ENCODE data around the gene MEIKIN.
"Not testable (repeated sequence)": the region's sequence is repeated elsewhere in the genome, so short reads cannot be mapped to it uniquely, and the experiment has no call there.

Gene MEIKIN

DNA sequence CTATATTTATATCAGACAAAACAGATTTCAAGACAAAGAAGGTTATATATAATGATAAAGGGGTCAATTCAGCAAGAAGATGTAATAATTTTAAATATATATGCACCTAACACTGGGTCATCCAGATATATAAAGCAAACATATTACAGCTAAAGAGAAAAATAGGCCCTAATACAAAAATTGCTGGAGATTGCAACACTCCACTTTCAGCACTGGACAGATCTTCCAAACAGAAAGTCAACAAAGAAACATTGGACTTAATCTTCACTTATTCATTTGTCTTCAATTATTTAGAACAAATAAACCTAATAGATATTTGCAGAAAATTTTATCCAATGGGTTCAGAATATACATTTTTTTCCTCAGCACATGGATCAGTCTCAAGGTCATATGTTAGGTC, 45.8 kb downstream of the MEIKIN start:
- no peak for DNase-seq

GRCh38 chr5:131883984-131884383, 61.5 kb downstream of the MEIKIN start:
- DNase-seq = no peak

GRCh38 chr5:131879705-131880104, 65.8 kb downstream of the MEIKIN start:
- no peak for DNase-seq

DNA sequence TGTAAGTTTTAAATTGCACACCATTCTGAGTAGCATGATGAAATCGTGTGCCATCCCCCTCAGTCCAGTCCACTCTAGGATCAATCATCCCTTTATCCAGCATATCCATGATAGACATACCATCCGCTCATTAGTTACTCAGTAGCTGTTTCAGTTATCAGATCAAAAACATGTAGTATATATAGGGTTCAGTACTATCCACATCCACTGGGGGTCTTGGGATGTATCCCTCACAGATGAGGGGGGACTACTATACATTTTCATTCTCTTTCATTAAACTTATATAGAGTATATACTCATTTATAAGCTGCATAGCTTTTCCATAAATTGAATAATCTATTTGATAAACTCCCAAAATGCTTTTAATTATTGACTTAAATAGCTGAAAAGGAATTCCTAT, 67.6 kb downstream of the MEIKIN start:
- no peak for DNase-seq

- not testable (repeated sequence) for DNase-seq
Observed at GRCh38 chr5:131871251-131871650, 74.2 kb downstream of the MEIKIN start.

- DNase-seq = no peak
Observed at GRCh38 chr5:131867524-131867923, 77.9 kb downstream of the MEIKIN start.

- DNase-seq = no peak
Observed at GRCh38 chr5:131863700-131864099, 81.8 kb downstream of the MEIKIN start.

DNA sequence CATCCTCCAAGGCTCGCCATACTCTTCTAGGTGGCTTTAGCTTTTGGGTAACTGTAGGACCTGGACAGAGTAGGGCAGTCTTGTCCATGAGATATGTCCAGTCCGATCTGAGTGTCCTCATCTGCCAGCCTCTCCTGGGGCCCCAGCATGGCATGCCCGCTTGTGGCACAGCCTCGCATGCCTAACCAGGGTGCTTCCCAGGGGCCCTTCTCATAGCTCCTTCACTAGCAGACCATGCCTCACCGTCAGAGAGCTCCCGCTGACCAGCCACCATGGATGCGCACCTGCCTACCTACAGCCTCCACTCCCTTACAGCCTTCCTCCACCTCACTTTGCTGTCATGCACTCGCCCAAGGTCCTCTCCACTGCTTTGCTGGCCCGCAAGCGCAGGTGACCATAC, 88.1 kb downstream of the MEIKIN start:
- DNase-seq = no peak

- DNase-seq = no peak
Observed at GRCh38 chr5:131855452-131855851, 90.0 kb downstream of the MEIKIN start.

- no peak for DNase-seq
Observed at GRCh38 chr5:131854134-131854533, 91.3 kb downstream of the MEIKIN start.

DNA sequence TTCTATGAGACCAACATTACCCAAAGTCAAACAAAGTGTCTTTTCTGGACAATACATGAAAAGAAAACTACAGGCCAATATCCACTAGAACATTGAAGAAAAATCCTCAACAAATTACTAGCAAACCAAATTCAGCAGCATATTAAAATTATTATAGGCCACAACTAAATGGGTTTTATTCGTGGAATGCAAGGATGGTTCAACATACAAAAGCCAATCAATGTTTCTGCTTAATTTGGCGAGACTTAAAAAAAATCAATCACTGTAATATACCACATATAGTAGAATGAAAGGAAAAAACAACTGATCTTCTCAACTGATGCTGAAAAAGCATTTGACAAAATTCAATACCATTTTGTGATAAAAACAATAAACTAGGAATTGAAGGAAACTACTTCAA, 96.8 kb downstream of the MEIKIN start:
- DNase-seq = no peak

- no peak for DNase-seq
Observed at GRCh38 chr5:131846536-131846935, 98.9 kb downstream of the MEIKIN start.

GRCh38 chr5:131845828-131846227, 99.6 kb downstream of the MEIKIN start:
- no peak for DNase-seq

DNA sequence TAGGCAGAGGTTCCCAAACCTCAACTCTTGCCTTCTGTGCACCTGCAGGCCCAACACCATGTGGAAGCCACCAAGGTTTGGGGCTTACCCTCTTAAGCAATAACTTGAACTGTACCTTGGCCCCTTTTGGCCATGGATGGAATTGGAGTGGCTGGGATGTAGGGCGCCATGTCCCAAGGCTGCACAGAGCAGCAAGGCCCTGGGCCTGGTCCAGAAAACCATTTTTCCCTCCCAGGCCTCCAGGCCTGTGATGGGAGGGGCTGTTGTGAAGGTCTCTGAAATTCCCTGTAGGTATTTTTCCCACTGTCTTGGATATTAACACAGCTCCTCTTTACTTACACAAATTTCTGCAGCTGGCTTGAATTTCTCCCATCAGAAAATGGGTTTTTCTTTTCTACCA, 102.5 kb downstream of the MEIKIN start:
- DNase-seq = not testable (repeated sequence)

- not testable (repeated sequence) for DNase-seq
Observed at GRCh38 chr5:131832702-131833101, 112.8 kb downstream of the MEIKIN start.

- no peak for DNase-seq
Observed at GRCh38 chr5:131825404-131826013, 120.0 kb downstream of the MEIKIN start.

- DNase-seq = no peak
Observed at GRCh38 chr5:131824631-131825030, 120.8 kb downstream of the MEIKIN start.

DNA sequence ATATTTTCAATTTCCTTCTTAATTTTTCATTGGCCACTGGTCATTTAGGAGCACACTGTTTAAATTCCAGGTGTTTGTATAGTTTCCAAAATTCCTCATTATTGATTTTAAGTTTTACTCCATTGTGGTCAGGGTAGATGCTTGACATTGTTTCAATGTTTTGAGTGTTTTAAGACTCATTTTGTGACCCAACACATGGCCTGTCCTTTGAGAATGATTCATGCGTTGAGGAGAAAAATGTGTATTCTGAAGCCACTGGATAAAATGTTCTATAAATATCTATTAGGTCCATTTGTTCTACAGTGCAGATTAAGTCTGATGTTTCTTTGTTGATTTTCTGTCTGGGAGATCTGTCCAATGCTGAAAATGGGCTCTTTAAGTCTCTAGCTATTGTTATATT, 124.2 kb downstream of the MEIKIN start:
- DNase-seq = no peak

DNA sequence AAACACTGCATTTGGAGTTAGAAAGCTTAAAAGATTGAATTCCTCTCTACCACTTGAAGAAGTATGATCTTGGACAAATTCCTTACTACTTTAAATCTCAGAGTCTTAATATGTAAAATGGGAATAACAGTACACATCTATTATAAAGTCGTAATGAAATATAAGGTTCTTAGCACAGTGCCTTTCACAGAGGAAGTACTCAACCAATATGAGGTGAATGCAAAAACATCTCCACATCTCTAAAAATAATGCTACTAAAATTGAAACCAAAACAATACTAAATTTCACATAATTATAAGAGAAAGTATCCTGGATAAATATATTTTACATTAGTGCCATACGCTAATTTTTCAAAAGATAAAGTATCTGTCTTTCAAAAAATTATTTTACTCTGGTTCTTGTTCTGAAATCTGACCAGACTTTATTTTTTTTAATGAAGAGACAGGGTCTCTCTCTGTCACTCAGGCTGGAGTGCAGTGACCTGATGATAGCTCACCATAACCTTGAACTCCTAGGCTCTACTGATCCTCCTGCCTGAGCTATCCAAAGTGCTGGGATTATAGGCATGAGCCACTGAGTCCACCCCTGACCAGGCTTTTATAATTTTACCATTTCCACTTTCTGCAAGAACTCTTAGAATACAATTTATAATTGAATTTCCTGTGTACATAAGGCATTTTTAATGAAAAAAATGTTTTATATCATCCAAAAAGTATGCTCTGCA, 127.3 kb downstream of the MEIKIN start:
- DNase-seq = no peak

DNA sequence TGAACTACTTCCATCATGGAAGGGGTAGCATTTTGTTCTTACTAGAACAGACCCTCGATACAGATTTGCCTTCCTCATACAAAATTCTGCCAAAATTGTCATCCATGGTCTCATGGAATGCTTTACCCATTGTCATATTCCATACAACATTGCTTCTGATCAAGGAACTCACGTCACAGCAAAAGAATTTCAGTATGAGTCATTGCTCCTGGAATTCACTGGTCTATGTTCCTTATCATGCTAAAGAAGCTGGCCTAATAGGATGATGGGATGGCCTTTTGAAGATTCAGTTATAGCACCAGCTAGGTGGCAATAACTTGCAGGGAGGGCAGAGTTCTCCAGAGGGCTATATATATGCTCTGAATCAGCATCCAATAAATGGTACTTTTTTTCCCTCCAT, 130.5 kb downstream of the MEIKIN start:
- no peak for DNase-seq

GRCh38 chr5:131812371-131813160, 132.9 kb downstream of the MEIKIN start:
- DNase-seq = no peak

GRCh38 chr5:131810510-131811249, 134.8 kb downstream of the MEIKIN start:
- no peak for DNase-seq

Data from NCI-H526 treated with DMSO at 0.1 percent for 48 hours (cell line).